ENCODE measurements around the gene CBX5. TPM values are rescaled to one million over a fixed set of nuclear protein-coding genes. Genes with fewer than 3 reads are reported as not detected.

Gene CBX5
- total RNA-seq, 2 experiments from 2014 or later = 125 to 128 TPM

- Mint-ChIP-seq H3K27ac (no peak overlapping the region), H3K4me3 (no peak overlapping the region), H3K4me1 (ENCODE audit: low read depth) (peaks cover 12% of the 10 kb centered on the region), H3K36me3 (ENCODE audit: low read depth) (no peaks in the 10 kb centered on the region), H3K9me3 (no peaks in the 10 kb centered on the region), H3K27me3 (peaks cover 16% of the 10 kb centered on the region)
- intact Hi-C loops (cut with micrococcal nuclease) = no loop called here
- TF ChIP-seq CTCF (IDR thresholded peaks at IDR 0.05) = no peak
- DNase-seq (no peak), ATAC-seq (no peak)
- ChIA-PET POLR2A (interaction anchor here (1.0 to 1.3 kb wide), 2 partner anchors 43 to 104 kb away, joined by 3 read pairs; partner anchors contain the start of gene COPZ1), CTCF (interaction anchor here (0.9 to 3.9 kb wide), 10 partner anchors 7 to 157 kb away, joined by 3 to 19 read pairs (median 5); partner anchors contain the start of gene COPZ1)
Observed at GRCh38 chr12:54221402-54221984, 58.4 kb downstream of the CBX5 start.

GRCh38 chr12:54220567-54220966, 59.4 kb downstream of the CBX5 start:
- DNase-seq (no peak), ATAC-seq (no peak)
- peaks cover 16% of the 10 kb centered on the region for H3K27me3 Mint-ChIP-seq
- no peak overlapping the region for H3K4me3 Mint-ChIP-seq
- ChIA-PET POLR2A (interaction anchor here (0.5 to 1.3 kb wide), 4 partner anchors 8 to 953 kb away, joined by 3 read pairs; partner anchors contain the start of genes COPZ1 and ESPL1), CTCF (interaction anchor here (0.7 to 3.9 kb wide), 16 partner anchors 8 to 232 kb away, joined by 3 to 19 read pairs (median 5); partner anchors contain the start of genes COPZ1 and NFE2)
- H3K36me3 Mint-ChIP-seq (ENCODE audit: low read depth) = no peaks in the 10 kb centered on the region
- no peaks in the 10 kb centered on the region for H3K9me3 Mint-ChIP-seq
- TF ChIP-seq CTCF (IDR thresholded peaks at IDR 0.05) = no peak
- intact Hi-C loops (cut with micrococcal nuclease) = no loop called here
- peaks cover 18% of the 10 kb centered on the region for H3K4me1 Mint-ChIP-seq (ENCODE audit: low read depth)
- no peak overlapping the region for H3K27ac Mint-ChIP-seq

GRCh38 chr12:54220092-54220557, 59.8 kb downstream of the CBX5 start:
- DNase-seq = peak; percentile 87
- POLR2A ChIA-PET = interaction anchor here (0.5 to 1.3 kb wide), 3 partner anchors 8 to 952 kb away, joined by 3 read pairs; partner anchors contain the start of genes COPZ1 and ESPL1
- CTCF ChIA-PET = interaction anchor here (0.7 to 3.9 kb wide), 19 partner anchors 8 to 232 kb away, joined by 3 to 19 read pairs (median 4); partner anchors contain the start of genes COPZ1 and NFE2
- peak; percentile 65 for ATAC-seq
- Mint-ChIP-seq H3K9me3 (no peaks in the 10 kb centered on the region), H3K4me1 (ENCODE audit: low read depth) (peaks cover 20% of the 10 kb centered on the region), H3K27me3 (peaks cover 16% of the 10 kb centered on the region), H3K36me3 (ENCODE audit: low read depth) (no peaks in the 10 kb centered on the region), H3K27ac (no peak overlapping the region), H3K4me3 (no peak overlapping the region)
- intact Hi-C loops (cut with micrococcal nuclease) = no loop called here
- peak; percentile 76 for TF ChIP-seq CTCF (IDR thresholded peaks at IDR 0.05)

GRCh38 chr12:54217774-54218241, 62.1 kb downstream of the CBX5 start:
- ATAC-seq = no peak
- Mint-ChIP-seq H3K36me3 (ENCODE audit: low read depth) (no peaks in the 10 kb centered on the region), H3K9me3 (no peaks in the 10 kb centered on the region), H3K27ac (no peak overlapping the region), H3K4me1 (ENCODE audit: low read depth) (peaks cover 21% of the 10 kb centered on the region), H3K27me3 (peaks cover 16% of the 10 kb centered on the region), H3K4me3 (peak overlapping the region; percentile 76)
- DNase-seq = peak; percentile 45
- ChIA-PET CTCF (interaction anchor here (1.2 to 3.9 kb wide), 5 partner anchors 11 to 161 kb away, joined by 4 to 19 read pairs (median 5); no protein-coding TSS in a partner anchor), POLR2A (interaction anchor here (0.6 kb wide), 2 partner anchors 45 to 172 kb away, joined by 3 to 4 read pairs; no protein-coding TSS in a partner anchor)
- TF ChIP-seq CTCF (IDR thresholded peaks at IDR 0.05) = no peak
- intact Hi-C loops (cut with micrococcal nuclease) = no loop called here

Measured in activated CD8-positive, alpha-beta T cell treated with anti-CD3 and anti-CD28 coated beads for 36 hours (primary cell).